Measurements from ENCODE around the gene DOCK11. TPM values are rescaled to one million over a fixed set of nuclear protein-coding genes. Genes with fewer than 3 reads are reported as not detected.
A peak's percentile ranks its signal among the peaks of the same experiment; 100 is the strongest.
"Not testable (repeated sequence)": the region's sequence is repeated elsewhere in the genome, so short reads cannot be mapped to it uniquely, and the experiment has no call there.

Gene DOCK11
- total RNA-seq, 2 experiments from 2014 or later = 32.8 to 34.8 TPM

- no peaks in the 10 kb centered on the region for H3K27me3 Mint-ChIP-seq (ENCODE audit: low read depth)
- peaks cover 16% of the 10 kb centered on the region for H3K36me3 Mint-ChIP-seq (ENCODE audit: low read depth)
- H3K4me1 Mint-ChIP-seq (ENCODE audit: low read depth) = peaks cover 50% of the 10 kb centered on the region
- H3K27ac Mint-ChIP-seq = no peak overlapping the region
- no peaks in the 10 kb centered on the region for H3K9me3 Mint-ChIP-seq
- CTCF ChIA-PET = no interaction called here
- DNase-seq = no peak
- intact Hi-C loops (cut with micrococcal nuclease) = no loop called here
- H3K4me3 Mint-ChIP-seq = no peak overlapping the region
Measured at GRCh38 chrX:118565853-118566252, 70.2 kb downstream of the DOCK11 start.

- Mint-ChIP-seq H3K36me3 (ENCODE audit: low read depth) (peaks cover 18% of the 10 kb centered on the region), H3K4me1 (ENCODE audit: low read depth) (peaks cover 45% of the 10 kb centered on the region), H3K4me3 (no peak overlapping the region), H3K27me3 (ENCODE audit: low read depth) (no peaks in the 10 kb centered on the region), H3K9me3 (no peaks in the 10 kb centered on the region), H3K27ac (no peak overlapping the region)
- DNase-seq = no peak
- intact Hi-C loops (cut with micrococcal nuclease) = no loop called here
- CTCF ChIA-PET = no interaction called here
Measured at GRCh38 chrX:118566359-118566758, 70.7 kb downstream of the DOCK11 start.

- Mint-ChIP-seq H3K27me3 (ENCODE audit: low read depth) (no peaks in the 10 kb centered on the region), H3K9me3 (no peaks in the 10 kb centered on the region), H3K36me3 (ENCODE audit: low read depth) (peaks cover 8% of the 10 kb centered on the region), H3K4me3 (no peak overlapping the region), H3K27ac (peak overlapping the region; percentile 59), H3K4me1 (ENCODE audit: low read depth) (peaks cover 21% of the 10 kb centered on the region)
- CTCF ChIA-PET = interaction anchor here (1.5 kb wide), 1 partner anchor 32 kb away, joined by 3 read pairs; no protein-coding TSS in a partner anchor
- intact Hi-C loops (cut with micrococcal nuclease) = loop anchor here (5.0 kb wide), 1 partner anchor 32 kb away; no protein-coding TSS in a partner anchor
- DNase-seq = peak; percentile 54
Measured at GRCh38 chrX:118569676-118570075, 74.1 kb downstream of the DOCK11 start.

GRCh38 chrX:118570209-118570608 lies 74.6 kb downstream of the DOCK11 start:
- Mint-ChIP-seq H3K27me3 (ENCODE audit: low read depth) (no peaks in the 10 kb centered on the region), H3K36me3 (ENCODE audit: low read depth) (peaks cover 8% of the 10 kb centered on the region), H3K4me3 (no peak overlapping the region), H3K4me1 (ENCODE audit: low read depth) (peaks cover 21% of the 10 kb centered on the region), H3K27ac (peak overlapping the region; percentile 59), H3K9me3 (no peaks in the 10 kb centered on the region)
- no peak for DNase-seq
- CTCF ChIA-PET = interaction anchor here (1.3 to 1.5 kb wide), 2 partner anchors 31 to 74 kb away, joined by 3 read pairs; no protein-coding TSS in a partner anchor
- intact Hi-C loops (cut with micrococcal nuclease) = loop anchor here (5.0 kb wide), 1 partner anchor 33 kb away; no protein-coding TSS in a partner anchor

GRCh38 chrX:118571836-118572235 lies 76.2 kb downstream of the DOCK11 start:
- peaks cover 21% of the 10 kb centered on the region for H3K4me1 Mint-ChIP-seq (ENCODE audit: low read depth)
- no peak overlapping the region for H3K4me3 Mint-ChIP-seq
- no peak for DNase-seq
- H3K36me3 Mint-ChIP-seq (ENCODE audit: low read depth) = peaks cover 8% of the 10 kb centered on the region
- CTCF ChIA-PET = interaction anchor here (1.3 kb wide), 1 partner anchor 75 kb away, joined by 3 read pairs; no protein-coding TSS in a partner anchor
- H3K9me3 Mint-ChIP-seq = no peaks in the 10 kb centered on the region
- intact Hi-C loops (cut with micrococcal nuclease) = loop anchor here (5.0 kb wide), 1 partner anchor 35 kb away; no protein-coding TSS in a partner anchor
- no peaks in the 10 kb centered on the region for H3K27me3 Mint-ChIP-seq (ENCODE audit: low read depth)
- H3K27ac Mint-ChIP-seq = no peak overlapping the region

- intact Hi-C loops (cut with micrococcal nuclease) = loop anchor here (5.0 kb wide), 1 partner anchor 37 kb away; no protein-coding TSS in a partner anchor
- Mint-ChIP-seq H3K9me3 (no peaks in the 10 kb centered on the region), H3K27me3 (ENCODE audit: low read depth) (no peaks in the 10 kb centered on the region), H3K27ac (no peak overlapping the region), H3K36me3 (ENCODE audit: low read depth) (peaks cover 7% of the 10 kb centered on the region), H3K4me1 (ENCODE audit: low read depth) (peaks cover 11% of the 10 kb centered on the region), H3K4me3 (no peak overlapping the region)
- CTCF ChIA-PET = no interaction called here
- no peak for DNase-seq
Measured at GRCh38 chrX:118574666-118575065, 79.1 kb downstream of the DOCK11 start.

GRCh38 chrX:118577041-118577440 lies 81.4 kb downstream of the DOCK11 start:
- Mint-ChIP-seq H3K27me3 (ENCODE audit: low read depth) (no peaks in the 10 kb centered on the region), H3K9me3 (no peaks in the 10 kb centered on the region), H3K4me1 (ENCODE audit: low read depth) (no peaks in the 10 kb centered on the region), H3K36me3 (ENCODE audit: low read depth) (peaks cover 5% of the 10 kb centered on the region), H3K4me3 (no peak overlapping the region), H3K27ac (no peak overlapping the region)
- CTCF ChIA-PET = interaction anchor here (0.7 kb wide), 1 partner anchor 23 kb away, joined by 4 read pairs; no protein-coding TSS in a partner anchor
- intact Hi-C loops (cut with micrococcal nuclease) = no loop called here
- no peak for DNase-seq

GRCh38 chrX:118579417-118579816 lies 83.8 kb downstream of the DOCK11 start:
- H3K4me1 Mint-ChIP-seq (ENCODE audit: low read depth) = no peaks in the 10 kb centered on the region
- CTCF ChIA-PET = interaction anchor here (0.5 to 1.3 kb wide), 2 partner anchors 23 to 120 kb away, joined by 3 read pairs; no protein-coding TSS in a partner anchor
- no peaks in the 10 kb centered on the region for H3K9me3 Mint-ChIP-seq
- peaks cover 15% of the 10 kb centered on the region for H3K36me3 Mint-ChIP-seq (ENCODE audit: low read depth)
- H3K27ac Mint-ChIP-seq = no peak overlapping the region
- no peak overlapping the region for H3K4me3 Mint-ChIP-seq
- DNase-seq = no peak
- no peaks in the 10 kb centered on the region for H3K27me3 Mint-ChIP-seq (ENCODE audit: low read depth)
- intact Hi-C loops (cut with micrococcal nuclease) = no loop called here

GRCh38 chrX:118582926-118583325 lies 87.3 kb downstream of the DOCK11 start:
- peaks cover 20% of the 10 kb centered on the region for H3K36me3 Mint-ChIP-seq (ENCODE audit: low read depth)
- H3K4me3 Mint-ChIP-seq; H3K27me3 Mint-ChIP-seq (ENCODE audit: low read depth); H3K27ac Mint-ChIP-seq; H3K4me1 Mint-ChIP-seq (ENCODE audit: low read depth); DNase-seq; intact Hi-C loops (cut with micrococcal nuclease); H3K9me3 Mint-ChIP-seq; CTCF ChIA-PET: not testable (repeated sequence)

GRCh38 chrX:118583781-118584180 lies 88.2 kb downstream of the DOCK11 start:
- H3K27me3 Mint-ChIP-seq (ENCODE audit: low read depth) = no peaks in the 10 kb centered on the region
- CTCF ChIA-PET = no interaction called here
- no peak for DNase-seq
- H3K4me1 Mint-ChIP-seq (ENCODE audit: low read depth) = peaks cover under 1% of the 10 kb centered on the region
- no peak overlapping the region for H3K27ac Mint-ChIP-seq
- intact Hi-C loops (cut with micrococcal nuclease) = no loop called here
- no peaks in the 10 kb centered on the region for H3K9me3 Mint-ChIP-seq
- peaks cover 20% of the 10 kb centered on the region for H3K36me3 Mint-ChIP-seq (ENCODE audit: low read depth)
- no peak overlapping the region for H3K4me3 Mint-ChIP-seq

GRCh38 chrX:118585296-118585695 lies 89.7 kb downstream of the DOCK11 start:
- Mint-ChIP-seq H3K4me3 (no peak overlapping the region), H3K4me1 (ENCODE audit: low read depth) (peaks cover 5% of the 10 kb centered on the region), H3K36me3 (ENCODE audit: low read depth) (peaks cover 19% of the 10 kb centered on the region), H3K27ac (peak overlapping the region; percentile 41), H3K9me3 (no peaks in the 10 kb centered on the region), H3K27me3 (ENCODE audit: low read depth) (no peaks in the 10 kb centered on the region)
- CTCF ChIA-PET = no interaction called here
- intact Hi-C loops (cut with micrococcal nuclease) = no loop called here
- DNase-seq = no peak

GRCh38 chrX:118586206-118586605 lies 90.6 kb downstream of the DOCK11 start:
- CTCF ChIA-PET; DNase-seq; H3K4me3 Mint-ChIP-seq; H3K9me3 Mint-ChIP-seq; H3K27ac Mint-ChIP-seq; intact Hi-C loops (cut with micrococcal nuclease); H3K27me3 Mint-ChIP-seq (ENCODE audit: low read depth); H3K4me1 Mint-ChIP-seq (ENCODE audit: low read depth): not testable (repeated sequence)
- peaks cover 20% of the 10 kb centered on the region for H3K36me3 Mint-ChIP-seq (ENCODE audit: low read depth)

GRCh38 chrX:118588715-118589114 lies 93.1 kb downstream of the DOCK11 start:
- Mint-ChIP-seq H3K4me3 (no peak overlapping the region), H3K9me3 (no peaks in the 10 kb centered on the region), H3K27me3 (ENCODE audit: low read depth) (no peaks in the 10 kb centered on the region), H3K27ac (peak overlapping the region; percentile 69), H3K4me1 (ENCODE audit: low read depth) (peaks cover 18% of the 10 kb centered on the region), H3K36me3 (ENCODE audit: low read depth) (peaks cover 12% of the 10 kb centered on the region)
- intact Hi-C loops (cut with micrococcal nuclease) = loop anchor here (2.0 kb wide), 1 partner anchor 52 kb away; no protein-coding TSS in a partner anchor
- DNase-seq = no peak
- CTCF ChIA-PET = interaction anchor here (1.2 kb wide), 1 partner anchor 13 kb away, joined by 6 read pairs; no protein-coding TSS in a partner anchor

Data from activated naive CD4-positive, alpha-beta T cell treated with anti-CD3 and anti-CD28 coated beads for 36 hours (primary cell).